B cell (primary cell): Measurements from ENCODE around the gene ZNF415. TPM values are rescaled to one million over a fixed set of nuclear protein-coding genes. Genes with fewer than 3 reads are reported as not detected.

Experiments
- ATAC-seq: fragments of 200-7000 bp; cut with Tn5 transposase; one replicate; pipeline ENCODE4 v1.10.0; 2021; ENCODE audit warnings: low read depth, mild to moderate bottlenecking, moderate number of reproducible peaks, moderate library complexity
- CTCF ChIA-PET: fragments of 350-600 bp; sonication (Branson Sonifier 250); formaldehyde crosslinking; loops from one replicate; lab custom pipeline; 2021; ENCODE audit warnings: antibody characterized with exemption, inconsistent platforms; lab: Charles Lee
- POLR2A ChIA-PET: fragments of 350-600 bp; sonication (Branson Sonifier 250); formaldehyde crosslinking; loops from one replicate; lab custom pipeline; 2021; ENCODE audit warnings: antibody characterized with exemption; lab: Charles Lee
- DNase-seq: peaks from one replicate; pipeline ENCODE4 v3.0.0; 2013
- H2AFZ ChIP-seq: 2 replicates; pipeline ENCODE4 v1.6.1; 2012; ENCODE audit warnings: mild to moderate bottlenecking, low read depth, low read length; ENCODE audit not compliant: insufficient read depth, poor library complexity, severe bottlenecking
- H3K27ac ChIP-seq, 2 donors: 1 replicate in 1 of 2; 2 replicates in 1 of 2; pipeline ENCODE4 v1.5.1; 2012 to 2013; ENCODE audit warnings: low read length in 2 of 2, mild to moderate bottlenecking in 2 of 2, moderate library complexity in 1 of 2
- H3K27me3 ChIP-seq, 4 experiments: fragments of 200-600 bp in 1 of 4; sonication (generic) in 1 of 4; replicated peaks in 1 of 4; 1 replicate in 2 of 4; 2 replicates in 2 of 4; pipeline versions ENCODE4 v1.6.1 to v1.7.0; 2013 to 2016; ENCODE audit warnings: low read length in 3 of 4, mild to moderate bottlenecking in 2 of 4, mixed read lengths in 1 of 4, moderate library complexity in 1 of 4; ENCODE audit not compliant: insufficient read depth in 4 of 4, control insufficient read depth in 3 of 4; ENCODE audit errors: control extremely low read depth in 1 of 4
- H3K36me3 ChIP-seq, 2 experiments: replicated peaks in 1 of 2; 1 replicate in 1 of 2; 2 replicates in 1 of 2; pipeline versions ENCODE4 v1.6.1 to v1.7.1; 2013; ENCODE audit warnings: low read length in 1 of 2; ENCODE audit not compliant: insufficient read depth in 2 of 2, control insufficient read depth in 1 of 2; ENCODE audit errors: control extremely low read depth in 1 of 2, extremely low read depth in 1 of 2
- H3K4me1 ChIP-seq, 2 donors: fragments of 200-600 bp in 1 of 2; sonication (generic) in 1 of 2; 1 replicate in 1 of 2; 2 replicates in 1 of 2; pipeline versions ENCODE4 v1.5.1 to v1.6.1; 2013 to 2017; ENCODE audit warnings: low read length in 2 of 2; ENCODE audit not compliant: control insufficient read depth in 2 of 2, insufficient read depth in 2 of 2
- H3K4me2 ChIP-seq: replicated peaks from 2 replicates; pipeline ENCODE3; 2012; ENCODE audit warnings: mild to moderate bottlenecking, low read depth, low read length; ENCODE audit not compliant: poor library complexity, severe bottlenecking
- H3K4me3 ChIP-seq, 5 experiments: fragments of 200-600 bp in 1 of 5; sonication (generic) in 1 of 5; 1 replicate in 3 of 5; 2 replicates in 2 of 5; pipeline versions ENCODE4 v1.5.1 to v1.7.0; 2011 to 2016; ENCODE audit warnings: low read length in 4 of 5, mild to moderate bottlenecking in 4 of 5, low read depth in 2 of 5, control low read depth in 1 of 5, moderate library complexity in 1 of 5; ENCODE audit not compliant: insufficient read depth in 1 of 5; ENCODE audit errors: control extremely low read depth in 1 of 5, extremely low read depth in 1 of 5
- H3K79me2 ChIP-seq: fragments of 200-600 bp; sonication (generic); one replicate; pipeline ENCODE4 v1.6.0; 2016; ENCODE audit warnings: low read length; ENCODE audit not compliant: control insufficient read depth, insufficient read depth
- H3K9ac ChIP-seq: fragments of 200-600 bp; sonication (generic); 2 replicates; pipeline ENCODE4 v1.6.1; 2017; ENCODE audit warnings: mild to moderate bottlenecking, low read length, moderate library complexity
- H3K9me3 ChIP-seq, 3 donors: one replicate each; pipeline versions ENCODE4 v1.6.1 to v1.7.1; 2013; ENCODE audit warnings: low read length in 2 of 3; ENCODE audit not compliant: control insufficient read depth in 2 of 3, insufficient read depth in 1 of 3; ENCODE audit errors: control extremely low read depth in 1 of 3
- H4K20me1 ChIP-seq: 2 replicates; pipeline ENCODE4 v1.6.0; 2012; ENCODE audit warnings: mild to moderate bottlenecking, low read length; ENCODE audit not compliant: insufficient read depth, control insufficient read depth, poor library complexity, severe bottlenecking
- H3K27ac Mint-ChIP-seq: one replicate; pipeline ENCODE4 v1.8.0; 2021; ENCODE audit warnings: mixed read lengths
- H3K27me3 Mint-ChIP-seq: one replicate; pipeline ENCODE4 v1.8.0; 2021; ENCODE audit warnings: mixed read lengths
- H3K4me1 Mint-ChIP-seq: one replicate; pipeline ENCODE4 v1.8.0; 2021; ENCODE audit warnings: mixed read lengths
- H3K4me3 Mint-ChIP-seq: one replicate; pipeline ENCODE4 v1.8.0; 2021; ENCODE audit warnings: mixed read lengths
- H3K9me3 Mint-ChIP-seq: one replicate; pipeline ENCODE4 v1.8.0; 2022; ENCODE audit warnings: mixed read lengths; ENCODE audit not compliant: insufficient read depth
- CTCF ChIP-seq: fragments of 200-600 bp; IDR thresholded peaks from one replicate; pipeline ENCODE4 v1.8.0; 2022; ENCODE audit warnings: antibody characterized with exemption, mild to moderate bottlenecking
- EZH2 ChIP-seq: IDR thresholded peaks from 2 replicates; pipeline ENCODE4 v1.6.1; 2012; ENCODE audit warnings: borderline replicate concordance, low read depth, mild to moderate bottlenecking, moderate library complexity, low read length; ENCODE audit not compliant: insufficient read depth, poor library complexity, severe bottlenecking
- WGBS: methylation state at CpG from one replicate; pipeline ENCODE4 v1.1.5; 2013; ENCODE audit warnings: missing lambda C conversion rate; ENCODE audit not compliant: insufficient coverage; 5-methylcytosine and 5-hydroxymethylcytosine counted together
- intact Hi-C: fragments of 100-400 bp; cut with micrococcal nuclease; formaldehyde crosslinking; loops from one replicate; pipeline ENCODE4 v1.10.0; 2022
- polyA plus RNA-seq: library from polyadenylated mRNA; depleted of rRNA; stranded (reverse); fragments of >200 nt; gene quantifications from 2 replicates; pipeline ENCODE4 v1.2.3, GENCODE V29; 2012
- total RNA-seq, 2 donors: library from RNA; stranded (reverse); fragments of 120-200 nt in 1 of 2; gene quantifications; 1 replicate in 1 of 2; 2 replicates in 1 of 2; pipeline versions ENCODE4 v1.2.3 to v1.2.4, GENCODE V29; 2013 to 2022

Gene ZNF415
- total and polyA plus RNA-seq, 2 donors (not counting 1 experiment from before 2014, with no cell fraction given), result 4.2 to 6.7 TPM

- intact Hi-C loops, result no loop called here
- Histone ChIP-seq H3K27ac (peak overlapping the region in 1 of 2 donors; percentile 50), H3K4me1 (peaks cover 13 to 17% of the 10 kb centered on the region in 2 donors), H3K9me3 (peaks cover 1 to 58% (median 12%) of the 10 kb centered on the region in 3 donors), H3K27me3 (no peaks in the 10 kb centered on the region), H3K79me2 (peaks cover 14% of the 10 kb centered on the region), H3K9ac (peak overlapping the region; percentile 72), H4K20me1 (no peaks in the 10 kb centered on the region), H3K4me3 (peak overlapping the region in 3 of 5 experiments; percentile 65 to 70 (median 66)), H3K4me2 (peak overlapping the region; percentile 70), H3K36me3 (peaks cover 0 to 15% of the 10 kb centered on the region in 2 experiments), H2AFZ (peak overlapping the region; percentile 77)
- TF ChIP-seq EZH2 (no peak), CTCF (no peak)
- POLR2A ChIA-PET, result interaction anchor here (0.7 kb wide), 1 partner anchor 193 kb away, joined by 6 read pairs; no protein-coding TSS in a partner anchor
- Mint-ChIP-seq H3K9me3 (peaks cover 12% of the 10 kb centered on the region), H3K27me3 (no peaks in the 10 kb centered on the region), H3K4me3 (peak overlapping the region; percentile 92), H3K4me1 (peaks cover 26% of the 10 kb centered on the region), H3K27ac (peak overlapping the region; percentile 54)
- CTCF ChIA-PET, result no interaction called here
- 71% methylated on average over 7 of the region's 7 CpGs for WGBS
- DNase-seq, result peak; percentile 14
- ATAC-seq, result no peak
Observed at GRCh38 chr19:53157626-53158025, 24.9 kb upstream of the ZNF415 start.

- Mint-ChIP-seq H3K27me3 (no peaks in the 10 kb centered on the region), H3K27ac (peak overlapping the region; percentile 54), H3K4me1 (peaks cover 26% of the 10 kb centered on the region), H3K4me3 (peak overlapping the region; percentile 92), H3K9me3 (peaks cover 12% of the 10 kb centered on the region)
- Histone ChIP-seq H3K9ac (no peak overlapping the region), H3K36me3 (peaks cover 0 to 15% of the 10 kb centered on the region in 2 experiments), H4K20me1 (no peaks in the 10 kb centered on the region), H3K4me3 (no peak overlapping the region), H3K27ac (no peak overlapping the region), H3K4me1 (peaks cover 13 to 17% of the 10 kb centered on the region in 2 donors), H3K79me2 (peaks cover 14% of the 10 kb centered on the region), H3K9me3 (peaks cover 1 to 58% (median 7%) of the 10 kb centered on the region in 3 donors), H3K27me3 (no peaks in the 10 kb centered on the region), H3K4me2 (no peak overlapping the region), H2AFZ (no peak overlapping the region)
- TF ChIP-seq CTCF (no peak), EZH2 (no peak)
- ATAC-seq (no peak), DNase-seq (no peak)
- intact Hi-C loops, result no loop called here
- POLR2A ChIA-PET, result no interaction called here
- CTCF ChIA-PET, result no interaction called here
- 94% methylated on average over 2 of the region's 9 CpGs for WGBS
Observed at GRCh38 chr19:53156850-53157249, 24.1 kb upstream of the ZNF415 start.
